ENCODE data around the gene MED10.

The MED10 gene

DNA sequence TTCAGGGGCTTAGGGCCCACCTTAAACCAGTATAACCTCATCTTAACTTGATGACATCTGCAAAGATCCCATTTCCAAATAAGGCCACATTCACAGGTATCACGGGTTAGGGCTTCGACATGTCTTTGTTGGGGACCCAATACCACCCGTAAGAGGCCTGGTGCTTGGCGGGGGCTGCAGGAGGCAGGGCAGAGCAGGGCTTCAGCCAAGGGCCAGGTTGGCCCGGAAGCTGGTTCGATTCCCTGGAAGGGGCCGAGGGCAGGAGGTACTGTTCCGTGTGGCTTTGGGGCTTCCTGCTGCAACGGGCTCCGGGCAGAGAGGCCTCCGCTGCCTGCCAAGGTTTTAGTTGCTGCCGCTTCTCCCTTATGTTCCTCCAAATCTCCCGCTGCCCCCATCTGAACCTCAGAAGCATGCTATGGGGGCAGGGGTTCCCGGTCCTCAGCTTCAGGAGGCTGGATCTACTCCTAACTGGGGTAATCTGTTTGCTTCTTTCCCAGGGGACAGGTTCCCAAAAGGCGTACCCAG, 29.8 kb downstream of the MED10 start:
- no peak for DNase-seq

DNA sequence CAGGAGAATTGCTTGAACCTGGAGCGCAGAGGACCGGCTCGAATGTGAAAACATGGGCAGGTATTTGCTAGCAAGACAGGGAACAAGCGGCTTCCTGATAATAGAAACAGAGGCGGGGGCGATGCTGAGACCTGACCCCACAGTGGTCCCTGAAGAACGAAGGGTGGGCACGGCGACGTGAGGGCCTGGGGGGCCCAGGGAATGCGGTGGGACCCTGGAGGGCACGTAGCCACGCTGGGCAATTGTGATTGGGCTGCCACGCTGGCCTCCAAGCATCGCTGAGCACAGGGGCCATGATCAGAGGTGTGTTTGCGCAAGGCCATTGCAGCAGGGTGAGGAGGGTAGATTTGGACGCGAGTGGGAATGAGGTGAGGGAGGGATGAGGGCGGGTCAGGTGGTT, 30.7 kb downstream of the MED10 start:
- no peak for DNase-seq

DNA sequence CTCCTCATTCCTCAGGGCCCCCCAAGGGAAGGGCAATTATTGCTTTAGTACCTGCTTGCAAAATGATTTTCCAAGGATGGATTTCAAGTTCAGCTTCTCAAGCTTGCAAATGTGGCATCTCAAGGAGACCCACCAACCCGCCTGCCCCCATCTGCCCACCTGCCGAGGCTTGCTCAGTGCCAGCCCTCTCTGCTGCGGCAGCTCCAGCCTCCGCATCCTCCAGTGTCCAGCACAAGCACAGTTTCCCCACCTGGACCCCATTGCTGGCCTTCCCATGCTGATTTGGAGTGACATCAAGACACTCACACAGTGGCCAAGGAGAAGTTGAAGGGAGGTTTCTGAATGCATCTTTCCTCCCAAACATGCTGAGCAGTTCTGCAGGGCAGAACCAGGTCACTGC, 31.2 kb downstream of the MED10 start:
- no peak for DNase-seq

DNA sequence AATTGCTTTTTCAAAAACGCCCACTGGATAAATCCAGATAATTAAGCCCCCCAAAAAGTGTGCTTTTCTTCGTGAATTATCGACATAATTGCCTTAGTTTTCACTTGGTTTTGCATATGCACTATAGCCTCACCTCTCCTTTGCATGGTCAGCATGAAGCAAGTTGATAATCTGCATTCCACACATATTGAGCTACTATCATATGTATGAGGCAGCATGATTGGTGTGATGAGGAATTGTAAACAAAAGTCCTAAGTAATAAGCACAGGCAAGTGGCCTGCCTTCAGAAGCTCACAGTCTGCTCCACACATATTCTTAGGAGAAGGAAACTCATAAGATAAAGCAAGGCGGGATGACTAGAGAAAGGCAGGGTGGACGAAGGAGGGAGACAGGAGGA, 33.8 kb downstream of the MED10 start:
- no peak for DNase-seq

DNA sequence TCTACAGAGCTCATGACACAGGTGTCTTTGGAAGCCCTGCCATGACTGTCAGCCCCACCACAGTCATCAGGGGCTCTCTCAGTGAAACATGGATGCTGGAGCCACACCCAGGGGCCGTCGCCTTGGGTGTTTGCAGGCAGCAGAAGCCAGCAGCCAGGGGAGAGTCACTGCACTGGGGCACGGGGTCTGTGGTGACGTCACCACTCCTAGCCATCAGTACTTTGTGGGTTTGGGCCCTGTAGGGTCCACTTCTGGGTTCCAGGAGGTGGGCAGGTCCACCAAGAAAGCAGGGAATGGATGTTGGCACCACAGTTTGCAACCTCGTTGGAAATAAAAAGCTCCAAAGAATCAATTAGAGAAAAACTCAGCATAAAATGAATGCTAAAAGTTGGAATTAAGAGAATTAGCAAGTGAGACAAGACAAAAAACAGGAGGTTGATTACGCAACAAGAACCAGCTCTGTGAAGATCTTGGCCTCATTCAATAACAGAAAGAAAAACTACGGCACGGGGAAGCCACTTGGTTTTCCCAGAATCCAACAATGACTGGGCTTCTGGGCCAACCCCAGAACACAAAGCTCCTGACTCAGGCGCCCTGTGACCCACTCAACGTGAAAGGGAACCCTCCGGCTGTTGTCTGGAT, 34.3 kb downstream of the MED10 start:
- DNase-seq: no peak

DNA sequence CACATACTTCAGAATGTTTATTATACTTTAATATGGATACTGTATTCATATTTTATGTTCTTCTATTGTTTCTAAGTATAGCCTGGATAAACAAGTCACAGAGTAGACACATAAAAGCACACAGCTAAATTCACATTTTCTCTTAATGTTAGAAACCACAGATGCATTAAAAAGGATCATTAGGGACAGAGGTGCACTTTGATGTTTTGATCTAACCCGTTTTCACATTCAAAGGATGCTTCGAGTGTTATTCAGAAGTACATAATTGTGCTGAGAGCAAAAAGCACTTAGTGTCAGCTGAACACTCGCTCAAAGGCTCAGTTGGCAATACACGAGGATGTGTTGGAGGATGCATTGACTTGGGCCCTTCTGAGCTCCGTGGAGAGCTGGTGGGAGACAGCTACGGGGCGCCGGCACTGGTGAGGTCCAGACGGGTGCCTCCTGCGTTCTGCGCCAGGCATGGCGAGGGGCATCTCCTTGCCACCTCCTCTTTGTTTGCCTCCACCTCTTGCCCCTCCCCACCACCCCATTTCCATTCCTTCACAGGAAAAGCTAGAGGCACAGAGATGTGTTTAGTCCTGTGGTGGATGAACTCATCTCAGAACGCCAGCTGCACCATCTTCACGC, 35.5 kb downstream of the MED10 start:
- no peak for DNase-seq

DNA sequence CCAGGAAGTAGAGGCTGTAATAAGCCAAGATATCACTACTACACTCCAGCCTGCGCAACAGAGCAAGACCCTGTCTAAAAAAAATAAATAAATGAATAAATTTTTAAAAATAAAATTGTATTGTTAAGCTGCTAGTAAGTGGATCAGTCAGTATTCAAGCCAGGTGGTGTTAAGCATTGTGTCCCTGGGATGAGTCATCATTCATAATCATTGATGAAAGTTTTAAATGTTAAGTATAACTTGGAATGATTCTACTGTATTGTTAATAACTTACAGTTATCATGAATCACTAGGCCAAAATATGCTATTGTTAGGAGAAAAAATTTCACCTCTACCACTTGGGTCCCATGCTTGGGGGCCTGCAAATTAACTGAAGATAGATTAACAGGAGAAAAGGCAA, 38.2 kb downstream of the MED10 start:
- DNase-seq: no peak

DNA sequence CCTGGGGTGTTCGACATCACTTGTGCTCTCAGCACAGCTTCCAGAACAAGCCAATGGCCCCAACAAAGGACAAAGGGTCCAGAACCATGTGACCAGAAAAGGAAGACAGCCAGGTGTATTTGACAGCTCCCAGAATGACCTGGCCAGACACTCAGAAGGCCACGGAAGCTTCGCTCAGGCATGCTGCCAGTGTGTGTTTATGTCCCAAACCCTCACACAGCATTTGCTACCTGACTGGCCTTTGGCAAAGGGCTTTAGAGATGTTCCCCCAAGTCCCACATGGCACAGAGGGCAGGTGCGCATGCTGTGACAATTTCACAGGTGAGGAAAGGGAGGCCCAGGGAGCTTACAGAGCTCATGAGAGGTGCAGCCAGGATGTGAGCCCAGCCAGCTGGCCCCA, 39.5 kb downstream of the MED10 start:
- no peak for DNase-seq

DNA sequence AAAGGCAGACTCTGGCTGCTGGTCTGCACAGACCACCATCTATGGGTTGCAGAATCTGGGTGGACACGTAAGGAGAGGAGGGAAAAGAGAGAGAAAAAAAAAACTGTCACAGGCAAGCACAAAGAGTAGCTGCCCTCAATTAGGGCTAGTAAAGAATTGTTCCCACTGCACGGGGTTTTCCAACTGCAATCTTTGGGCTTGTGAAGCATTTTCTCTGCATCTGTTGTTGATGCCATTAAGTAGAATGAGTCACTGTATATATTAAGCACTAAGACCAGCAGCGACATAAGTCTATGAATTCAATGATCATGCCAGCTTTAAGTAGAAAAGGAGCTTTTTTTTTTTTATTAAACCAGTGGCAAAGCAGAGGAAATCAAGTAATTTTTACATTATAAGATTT, 40.2 kb downstream of the MED10 start:
- DNase-seq: no peak

DNA sequence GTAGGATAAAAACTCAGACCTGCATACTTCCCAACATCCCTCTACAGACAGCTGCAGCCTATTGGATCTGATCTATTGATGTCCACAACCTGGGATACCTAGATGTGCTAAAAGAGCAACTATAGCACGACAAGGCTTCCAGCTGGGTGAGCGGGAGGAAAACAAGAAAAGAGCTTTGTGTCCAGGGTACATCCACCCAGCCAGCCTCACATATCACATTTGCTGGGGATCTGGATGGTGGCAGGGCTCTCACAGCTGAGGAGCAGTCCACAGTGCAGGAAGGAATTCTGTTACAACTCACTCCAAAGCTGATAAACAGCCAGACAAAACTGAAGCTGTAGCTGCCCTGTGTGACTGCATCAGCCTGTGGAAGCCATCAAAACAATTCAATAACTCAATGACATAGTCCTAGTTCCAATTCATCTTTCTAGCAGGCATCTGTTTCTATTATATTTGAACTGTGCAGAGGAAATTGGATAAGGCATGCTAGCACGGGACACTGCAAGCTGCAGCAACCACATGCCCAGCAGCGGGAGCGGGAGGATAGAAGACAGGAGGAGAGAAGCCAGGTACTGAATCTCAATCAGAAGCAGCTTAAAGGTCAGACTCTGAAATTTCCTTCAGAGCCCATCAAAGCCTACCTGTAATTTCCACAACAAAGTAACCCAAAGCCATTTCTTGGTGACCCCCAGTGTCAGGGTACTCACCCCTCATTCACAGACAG, 45.0 kb downstream of the MED10 start:
- no peak for DNase-seq

DNA sequence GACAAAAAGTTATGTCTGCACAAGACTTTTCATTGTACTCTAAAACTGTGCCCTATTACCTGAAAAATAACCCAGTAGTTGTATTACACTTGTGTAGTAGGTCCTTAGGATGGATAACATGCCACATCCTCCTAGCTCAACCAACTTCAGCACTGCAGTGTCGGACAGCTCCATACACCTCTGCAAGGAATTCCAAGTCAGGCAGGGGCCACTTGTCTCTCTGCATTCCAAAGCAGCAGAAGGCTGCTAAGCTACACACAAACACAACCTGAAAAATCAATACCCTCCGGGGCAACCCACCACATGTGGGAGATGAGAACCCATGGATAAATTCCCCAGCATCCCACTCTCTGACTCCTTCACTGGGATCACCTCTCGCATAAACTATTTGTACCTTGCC, 50.2 kb downstream of the MED10 start:
- peak in 2 of 4 experiments; percentile 9 to 27 for DNase-seq

DNA sequence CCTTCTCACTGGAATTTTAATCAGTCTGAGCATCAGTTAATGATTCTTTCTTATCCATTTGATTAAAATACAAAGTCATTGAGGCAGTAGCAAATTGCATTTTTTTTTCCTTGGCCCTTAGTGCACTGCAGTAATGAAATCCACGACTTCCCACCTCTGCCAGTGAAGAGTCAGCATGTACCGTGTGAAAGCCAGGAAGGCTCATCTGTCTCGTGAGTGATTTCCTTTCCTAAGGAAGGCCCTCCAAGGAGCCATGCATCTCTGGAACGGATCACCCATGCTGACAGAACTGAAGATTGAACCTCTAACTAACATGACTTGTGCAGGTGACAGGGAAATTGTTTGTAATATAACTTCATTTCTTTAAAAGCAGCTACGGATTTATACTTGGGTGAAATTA, 51.6 kb downstream of the MED10 start:
- DNase-seq: no peak

DNA sequence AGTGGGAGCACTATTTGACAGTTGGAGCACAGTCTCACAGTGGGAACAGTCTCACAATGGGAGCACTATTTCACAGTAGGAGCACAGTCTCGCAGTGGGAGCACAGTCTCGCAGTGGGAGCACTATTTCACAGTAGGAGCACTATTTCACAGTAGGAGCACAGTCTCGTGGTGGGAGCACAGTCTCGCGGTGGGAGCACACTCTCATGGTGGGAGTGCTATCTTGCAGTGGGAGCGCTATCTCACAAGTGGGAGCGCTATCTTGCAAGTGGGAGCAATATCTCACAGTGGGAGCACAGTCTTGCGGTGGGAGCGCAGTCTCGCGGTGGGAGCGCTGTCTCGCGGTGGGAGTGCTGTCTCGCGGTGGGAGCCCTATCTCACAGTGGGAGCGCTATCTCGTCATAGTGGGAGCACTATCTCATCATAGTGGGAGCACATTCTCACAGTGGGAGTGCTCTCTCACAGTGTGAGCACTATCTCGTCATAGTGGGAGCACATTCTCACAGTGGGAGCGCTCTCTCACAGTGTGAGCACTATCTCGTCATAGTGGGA, 56.1 kb downstream of the MED10 start:
- DNase-seq: no peak

Data from suppressor macrophage (primary cell).